Osteocyte (in vitro differentiated cells): ENCODE results near the gene PAPSS1. TPM values are rescaled to one million over a fixed set of nuclear protein-coding genes. Genes with fewer than 3 reads are reported as not detected.

Experiments
- DNase-seq: peaks from one replicate; pipeline ENCODE4 v3.0.0; 2021; ENCODE audit warnings: mixed read lengths; ENCODE audit not compliant: unreplicated experiment; ENCODE audit errors: extremely low spot score
- H3K27ac Mint-ChIP-seq: one replicate; pipeline ENCODE4 v1.8.0; 2021; ENCODE audit warnings: mild to moderate bottlenecking, mixed read lengths; ENCODE audit not compliant: unreplicated experiment
- H3K27me3 Mint-ChIP-seq: one replicate; pipeline ENCODE4 v1.8.0; 2021; ENCODE audit warnings: mixed read lengths; ENCODE audit not compliant: unreplicated experiment
- H3K36me3 Mint-ChIP-seq: one replicate; pipeline ENCODE4 v1.8.0; 2021; ENCODE audit warnings: mixed read lengths; ENCODE audit not compliant: unreplicated experiment
- H3K4me1 Mint-ChIP-seq: one replicate; pipeline ENCODE4 v1.8.0; 2021; ENCODE audit warnings: mixed read lengths; ENCODE audit not compliant: unreplicated experiment
- H3K4me3 Mint-ChIP-seq: one replicate; pipeline ENCODE4 v1.8.0; 2021; ENCODE audit warnings: mild to moderate bottlenecking, moderate library complexity, mixed read lengths; ENCODE audit not compliant: unreplicated experiment
- H3K9me3 Mint-ChIP-seq: one replicate; pipeline ENCODE4 v1.8.0; 2021; ENCODE audit warnings: mixed read lengths; ENCODE audit not compliant: unreplicated experiment
- total RNA-seq: library from RNA; stranded (reverse); gene quantifications from 2 replicates; pipeline ENCODE4 v1.2.1, GENCODE V29; 2021
- TF ChIP-seq, protein P1 (sequence below): fragments of 200-600 bp; sonication (generic); IDR thresholded peaks from 2 replicates; pipeline ENCODE4 v1.5.0; 2021; ENCODE audit warnings: antibody characterized with exemption, mild to moderate bottlenecking, moderate library complexity

The PAPSS1 gene
- total RNA-seq, 1 donor from 2014 or later: 82.6 TPM

DNA sequence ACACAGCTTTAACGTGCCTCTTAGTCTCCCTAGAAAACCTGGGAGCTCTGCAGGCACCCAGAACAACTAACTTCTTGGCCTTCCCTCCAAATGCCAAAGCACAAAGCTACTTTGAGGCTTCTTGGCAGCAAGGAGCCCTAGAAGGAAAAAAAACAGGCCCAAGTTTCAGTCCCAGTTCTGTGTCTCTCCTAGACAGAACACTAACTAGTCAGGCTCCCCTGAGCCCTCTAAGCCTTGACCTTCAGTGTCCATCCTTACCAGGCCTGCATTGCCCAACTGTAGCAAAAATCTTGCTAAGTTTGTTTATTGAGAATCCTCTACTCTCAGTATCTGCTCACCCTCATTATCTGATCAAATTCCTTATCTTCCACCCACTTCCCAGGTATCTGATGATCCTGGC is 79.2 kb downstream of the PAPSS1 start:
- H3K4me3 Mint-ChIP-seq: no peak overlapping the region
- H3K4me1 Mint-ChIP-seq: no peaks in the 10 kb centered on the region
- DNase-seq: no peak
- no peaks in the 10 kb centered on the region for H3K9me3 Mint-ChIP-seq
- H3K36me3 Mint-ChIP-seq: peaks cover 21% of the 10 kb centered on the region
- TF ChIP-seq, protein P1, sequence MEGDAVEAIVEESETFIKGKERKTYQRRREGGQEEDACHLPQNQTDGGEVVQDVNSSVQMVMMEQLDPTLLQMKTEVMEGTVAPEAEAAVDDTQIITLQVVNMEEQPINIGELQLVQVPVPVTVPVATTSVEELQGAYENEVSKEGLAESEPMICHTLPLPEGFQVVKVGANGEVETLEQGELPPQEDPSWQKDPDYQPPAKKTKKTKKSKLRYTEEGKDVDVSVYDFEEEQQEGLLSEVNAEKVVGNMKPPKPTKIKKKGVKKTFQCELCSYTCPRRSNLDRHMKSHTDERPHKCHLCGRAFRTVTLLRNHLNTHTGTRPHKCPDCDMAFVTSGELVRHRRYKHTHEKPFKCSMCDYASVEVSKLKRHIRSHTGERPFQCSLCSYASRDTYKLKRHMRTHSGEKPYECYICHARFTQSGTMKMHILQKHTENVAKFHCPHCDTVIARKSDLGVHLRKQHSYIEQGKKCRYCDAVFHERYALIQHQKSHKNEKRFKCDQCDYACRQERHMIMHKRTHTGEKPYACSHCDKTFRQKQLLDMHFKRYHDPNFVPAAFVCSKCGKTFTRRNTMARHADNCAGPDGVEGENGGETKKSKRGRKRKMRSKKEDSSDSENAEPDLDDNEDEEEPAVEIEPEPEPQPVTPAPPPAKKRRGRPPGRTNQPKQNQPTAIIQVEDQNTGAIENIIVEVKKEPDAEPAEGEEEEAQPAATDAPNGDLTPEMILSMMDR: no peak
- H3K27me3 Mint-ChIP-seq: no peaks in the 10 kb centered on the region
- no peak overlapping the region for H3K27ac Mint-ChIP-seq

DNA sequence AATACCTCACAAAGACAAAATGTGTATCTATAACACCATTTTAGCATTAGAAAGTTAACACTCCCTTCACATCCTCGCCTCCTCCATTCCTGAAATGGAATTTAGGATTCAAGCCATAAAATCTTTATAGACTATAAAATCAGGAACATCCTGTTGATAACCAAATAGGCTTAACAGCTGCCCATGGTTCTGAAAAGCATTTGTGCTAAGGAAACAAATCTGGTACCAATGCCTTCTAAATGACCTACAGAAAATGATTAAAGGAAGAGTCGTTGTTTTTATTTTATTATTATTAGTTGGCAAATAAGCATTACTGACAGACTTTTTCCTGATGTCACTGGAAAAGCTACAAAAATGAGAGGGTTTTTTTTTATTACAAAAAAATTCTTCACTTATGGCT is 79.8 kb downstream of the PAPSS1 start:
- Mint-ChIP-seq H3K4me3 (no peak overlapping the region), H3K27ac (no peak overlapping the region), H3K27me3 (no peaks in the 10 kb centered on the region), H3K9me3 (no peaks in the 10 kb centered on the region), H3K4me1 (no peaks in the 10 kb centered on the region), H3K36me3 (peaks cover 17% of the 10 kb centered on the region)
- DNase-seq: no peak
- TF ChIP-seq, protein P1: no peak

DNA sequence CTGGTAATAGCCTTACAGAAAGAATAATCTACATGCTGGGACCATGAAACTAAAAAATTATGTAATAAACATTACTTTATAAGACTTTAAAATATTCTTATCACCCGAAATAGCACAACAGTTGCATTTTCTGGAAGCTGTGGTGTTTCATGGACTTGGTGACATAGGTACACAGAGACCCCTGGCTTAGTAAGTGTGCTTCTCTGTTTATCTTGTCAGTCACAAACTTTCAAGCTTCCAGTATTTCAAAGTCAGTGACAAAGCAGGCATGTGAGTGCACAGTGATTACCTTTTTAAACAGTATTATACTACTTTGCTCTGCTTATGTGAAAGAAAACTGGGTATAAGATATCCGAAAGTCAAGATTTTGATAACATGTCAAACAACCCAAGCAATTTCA is 84.3 kb downstream of the PAPSS1 start:
- no peaks in the 10 kb centered on the region for H3K9me3 Mint-ChIP-seq
- TF ChIP-seq, protein P1: no peak
- peaks cover 13% of the 10 kb centered on the region for H3K36me3 Mint-ChIP-seq
- H3K27me3 Mint-ChIP-seq: no peaks in the 10 kb centered on the region
- H3K27ac Mint-ChIP-seq: no peak overlapping the region
- DNase-seq: no peak
- no peak overlapping the region for H3K4me3 Mint-ChIP-seq
- H3K4me1 Mint-ChIP-seq: peaks cover 3% of the 10 kb centered on the region

DNA sequence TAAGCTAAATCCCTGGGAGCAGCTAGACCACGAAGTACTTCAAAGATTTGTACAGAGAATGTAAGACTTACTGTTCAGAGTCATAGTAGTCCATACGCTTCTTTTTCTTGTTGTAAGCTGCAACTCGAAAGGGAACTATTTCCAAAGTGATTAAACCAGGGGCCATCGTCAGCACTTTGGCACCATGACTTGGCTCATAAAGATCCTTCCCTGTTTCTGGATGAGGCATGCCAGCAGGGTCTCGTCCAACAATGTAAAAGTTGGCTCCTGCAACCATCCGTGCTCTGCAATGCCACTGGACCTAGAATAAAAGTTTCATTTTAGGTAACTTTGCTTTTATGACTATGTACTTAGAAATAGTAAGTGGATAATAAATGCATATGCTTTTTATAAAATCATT is 88.5 kb downstream of the PAPSS1 start:
- Mint-ChIP-seq H3K4me1 (peaks cover 12% of the 10 kb centered on the region), H3K4me3 (no peak overlapping the region), H3K27ac (no peak overlapping the region), H3K27me3 (no peaks in the 10 kb centered on the region), H3K36me3 (peaks cover 32% of the 10 kb centered on the region), H3K9me3 (no peaks in the 10 kb centered on the region)
- DNase-seq: no peak
- TF ChIP-seq, protein P1: no peak

DNA sequence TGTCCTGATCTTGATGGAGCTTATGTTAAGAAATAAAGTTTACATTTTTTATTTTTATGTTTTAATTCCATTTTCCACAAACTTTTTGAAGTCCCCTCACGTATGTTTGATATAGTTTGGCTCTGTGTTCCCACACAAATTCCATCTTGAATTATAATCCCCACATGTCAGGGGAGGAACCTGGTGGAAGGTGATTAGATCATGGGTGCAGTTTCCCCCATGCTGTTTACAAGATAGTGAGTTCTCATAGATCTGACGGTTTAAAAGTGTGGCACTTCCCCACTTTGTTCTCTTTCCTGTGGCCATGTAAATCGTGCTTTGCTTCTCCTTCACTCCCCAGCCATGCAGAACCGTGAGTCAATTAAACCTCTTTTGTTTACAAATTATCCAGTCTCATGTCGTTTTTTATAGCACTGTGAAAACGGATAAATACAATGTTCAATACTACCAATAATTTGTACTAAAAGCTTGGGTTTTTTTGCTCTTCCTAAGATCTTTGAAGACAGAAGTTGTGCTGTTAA is 89.8 kb downstream of the PAPSS1 start:
- H3K4me1 Mint-ChIP-seq: peaks cover 12% of the 10 kb centered on the region

More for the DNA sequence above, 89.8 kb downstream of the PAPSS1 start:
- TF ChIP-seq, protein P1: no peak
- H3K4me3 Mint-ChIP-seq: no peak overlapping the region
- no peak overlapping the region for H3K27ac Mint-ChIP-seq
- no peaks in the 10 kb centered on the region for H3K27me3 Mint-ChIP-seq
- DNase-seq: no peak
- peaks cover 31% of the 10 kb centered on the region for H3K36me3 Mint-ChIP-seq
- no peaks in the 10 kb centered on the region for H3K9me3 Mint-ChIP-seq
